GM12878 (cell line): ENCODE data around the gene ACRBP. TPM values are rescaled to one million over a fixed set of nuclear protein-coding genes. Genes with fewer than 3 reads are reported as not detected.

Experiments used
- ATAC-seq: fragments of 200-7000 bp; cut with Tn5 transposase; 3 replicates; pipeline ENCODE4 v1.9.1; 2020; ENCODE audit warnings: mild to moderate bottlenecking, moderate library complexity
- BruUV-seq: library from RNA; stranded (reverse); fragments of 400-500 nt; replicated peaks from 2 replicates; lab custom pipeline; 2021; lab: Mats Ljungman, UMichigan
- CTCF ChIA-PET: fragments of 300-600 bp; sonication (Branson Sonifier 250); formaldehyde crosslinking; extraction: SDS; loops from one replicate; lab custom pipeline; 2021; ENCODE audit warnings: inconsistent platforms; lab: Yijun Ruan, JAX
- POLR2A ChIA-PET: fragments of 350-600 bp; formaldehyde crosslinking; extraction: SDS; loops from one replicate; lab custom pipeline; 2021; ENCODE audit warnings: inconsistent platforms; lab: Charles Lee
- RAD21 ChIA-PET: fragments of 300-600 bp; sonication (Branson Sonifier 250); formaldehyde crosslinking; loops from one replicate; lab custom pipeline; 2023; ENCODE audit warnings: antibody characterized with exemption; ENCODE audit not compliant: unreplicated experiment; lab: Charles Lee
- SMC1A ChIA-PET: fragments of 300-600 bp; sonication (Branson Sonifier 250); formaldehyde crosslinking; loops from one replicate; lab custom pipeline; 2023; ENCODE audit not compliant: unreplicated experiment, uncharacterized antibody; lab: Charles Lee
- DNase-seq: peaks from one replicate; pipeline ENCODE4 v3.0.0-alpha.2; 2011; ENCODE audit warnings: low read depth, low spot score
- FAIRE-seq: peaks from 3 replicates; lab custom pipeline; 2011; peaks lifted over from hg19 to GRCh38; lab: Jason Lieb, UNC
- H2AFZ ChIP-seq: 2 replicates; pipeline ENCODE4 v1.6.0; 2011; ENCODE audit warnings: low read depth, low read length, control low read depth; ENCODE audit not compliant: control insufficient read depth
- H3K27ac ChIP-seq: 2 replicates; pipeline ENCODE4 v1.5.1; 2011; ENCODE audit warnings: control low read depth; ENCODE audit not compliant: control insufficient read depth, insufficient read depth
- H3K27me3 ChIP-seq, 2 experiments: replicated peaks in 1 of 2; 2 replicates each; pipeline versions ENCODE4 v1.6.0 to v1.6.1; 2011; ENCODE audit warnings: low read length in 1 of 2; ENCODE audit not compliant: control insufficient read depth in 2 of 2, insufficient read depth in 2 of 2
- H3K36me3 ChIP-seq, 2 experiments: 2 replicates each; pipeline ENCODE4 v1.5.1; 2011; ENCODE audit warnings: low read length in 1 of 2; ENCODE audit not compliant: control insufficient read depth in 2 of 2, insufficient read depth in 2 of 2
- H3K4me1 ChIP-seq: 2 replicates; pipeline ENCODE4 v1.6.1; 2011; ENCODE audit warnings: mild to moderate bottlenecking, low read length, moderate library complexity, mixed read lengths; ENCODE audit not compliant: control insufficient read depth, insufficient read depth
- H3K4me2 ChIP-seq: 2 replicates; pipeline ENCODE4 v1.6.0; 2011; ENCODE audit warnings: control low read depth; ENCODE audit not compliant: control insufficient read depth, insufficient read depth
- H3K4me3 ChIP-seq: fragments of 200-600 bp; sonication (generic); 2 replicates; pipeline ENCODE4 v1.5.1; 2016
- H3K79me2 ChIP-seq: 2 replicates; pipeline ENCODE4 v1.6.0; 2011; ENCODE audit warnings: low read length; ENCODE audit not compliant: control insufficient read depth, insufficient read depth
- H3K9ac ChIP-seq: 2 replicates; pipeline ENCODE4 v1.8.0; 2011; ENCODE audit warnings: low read length, control low read depth, mixed read lengths; ENCODE audit not compliant: control insufficient read depth, insufficient read depth
- H3K9me3 ChIP-seq: replicated peaks from 3 replicates; pipeline ENCODE4 v1.5.1; 2011; ENCODE audit warnings: mild to moderate bottlenecking, low read length; ENCODE audit not compliant: control insufficient read depth, insufficient read depth
- H4K20me1 ChIP-seq: 2 replicates; pipeline ENCODE4 v1.6.0; 2011; ENCODE audit not compliant: control insufficient read depth, insufficient read depth
- BRCA1 ChIP-seq: IDR thresholded peaks from 2 replicates; pipeline ENCODE4 v1.6.1; 2011; ENCODE audit warnings: low read depth, low read length, improper control_type of control experiment
- DPF2 ChIP-seq: fragments of 450-650 bp; IDR thresholded peaks from 2 replicates; pipeline ENCODE4 v1.6.1; 2017; ENCODE audit warnings: mild to moderate bottlenecking
- EP300 ChIP-seq, 2 experiments: fragments of 150-350 bp in 1 of 2; IDR thresholded peaks; 2 replicates each; pipeline ENCODE4 v1.6.1; 2011 to 2012; ENCODE audit warnings: low read depth in 2 of 2, low read length in 2 of 2, borderline replicate concordance in 1 of 2, improper control_type of control experiment in 1 of 2, inconsistent platforms in 1 of 2; ENCODE audit not compliant: control insufficient read depth in 1 of 2
- GABPA ChIP-seq: IDR thresholded peaks from 2 replicates; pipeline ENCODE4 v1.6.1; 2014; ENCODE audit warnings: antibody characterized with exemption, low read depth, mild to moderate bottlenecking, inconsistent platforms
- HDAC6 ChIP-seq: fragments of 200-600 bp; sonication (generic); IDR thresholded peaks from one replicate; pipeline ENCODE4 v1.8.0; 2017; ENCODE audit warnings: antibody characterized with exemption; ENCODE audit not compliant: unreplicated experiment
- IRF3 ChIP-seq: fragments of 450-650 bp; IDR thresholded peaks from 2 replicates; pipeline ENCODE4 v1.6.1; 2014; ENCODE audit warnings: mild to moderate bottlenecking
- MAX ChIP-seq: IDR thresholded peaks from 2 replicates; pipeline ENCODE4 v1.6.1; 2012; ENCODE audit warnings: low read depth, low read length, improper control_type of control experiment
- MXI1 ChIP-seq: fragments of 150-350 bp; IDR thresholded peaks from 2 replicates; pipeline ENCODE4 v1.6.1; 2011; ENCODE audit warnings: low read depth, mild to moderate bottlenecking, inconsistent platforms, low read length, improper control_type of control experiment
- MYB ChIP-seq: fragments of 150-350 bp; IDR thresholded peaks from 2 replicates; pipeline ENCODE4 v1.6.1; 2014; ENCODE audit warnings: mild to moderate bottlenecking, low read depth, low read length, borderline replicate concordance
- NFIC ChIP-seq: IDR thresholded peaks from 2 replicates; pipeline ENCODE4 v1.6.1; 2012; ENCODE audit warnings: low read depth, mild to moderate bottlenecking, inconsistent platforms, low read length, moderate library complexity
- NFXL1 ChIP-seq: fragments of 450-650 bp; IDR thresholded peaks from 2 replicates; pipeline ENCODE4 v1.6.1; 2017; ENCODE audit warnings: antibody characterized with exemption, mild to moderate bottlenecking, borderline replicate concordance
- NR2C1 ChIP-seq: fragments of 450-650 bp; IDR thresholded peaks from 2 replicates; pipeline ENCODE4 v1.6.1; 2017; ENCODE audit warnings: antibody characterized with exemption, mild to moderate bottlenecking, moderate library complexity
- NR2F1 ChIP-seq: fragments of 450-650 bp; conservative IDR thresholded peaks from 2 replicates; pipeline ENCODE4 v1.6.1; 2017; ENCODE audit warnings: mild to moderate bottlenecking
- PBX3 ChIP-seq: IDR thresholded peaks from 2 replicates; pipeline ENCODE4 v1.6.1; 2011; ENCODE audit warnings: mild to moderate bottlenecking, low read depth, low read length, moderate library complexity; ENCODE audit not compliant: insufficient replicate concordance
- POLR2AphosphoS5 ChIP-seq: IDR thresholded peaks from 2 replicates; pipeline ENCODE4 v1.6.1; 2011; ENCODE audit warnings: mild to moderate bottlenecking, low read length, inconsistent platforms
- PRDM15 ChIP-seq: fragments of 450-650 bp; formaldehyde crosslinking; IDR thresholded peaks from 2 replicates; pipeline ENCODE4 v1.4.0; 2020; ENCODE audit warnings: mild to moderate bottlenecking, moderate library complexity
- SPI1 ChIP-seq: IDR thresholded peaks from 2 replicates; pipeline ENCODE4 v1.6.1; 2011; ENCODE audit warnings: low read depth, mild to moderate bottlenecking, low read length, moderate library complexity, borderline replicate concordance; ENCODE audit not compliant: insufficient read depth
- ZNF217 ChIP-seq: fragments of 450-650 bp; IDR thresholded peaks from 2 replicates; pipeline ENCODE4 v1.6.1; 2017; ENCODE audit warnings: antibody characterized with exemption, mild to moderate bottlenecking
- WGBS: methylation state at CpG from one replicate; pipeline ENCODE4 v1.1.6; 2016; ENCODE audit warnings: low lambda C conversion rate; ENCODE audit not compliant: insufficient replicate concordance, insufficient coverage; ENCODE audit errors: missing lambda C conversion rate; 5-methylcytosine and 5-hydroxymethylcytosine counted together
- in situ Hi-C: fragments of 300-500 bp; cut with MboI; formaldehyde crosslinking; loops from 9 replicates; pipeline ENCODE4 v1.14.3; 2018; ENCODE audit warnings: mixed read lengths
- intact Hi-C: fragments of 100-400 bp; cut with micrococcal nuclease; formaldehyde crosslinking; loops from one replicate; pipeline ENCODE4 v1.14.2; 2022; ENCODE audit not compliant: unreplicated experiment
- polyA plus RNA-seq, 11 experiments: library from polyadenylated mRNA; depleted of rRNA in 4 of 11; unstranded in 6 of 11; stranded (reverse) in 5 of 11; fragments of >200 nt; fragmentation: Nextera tagmentation in 4 of 11; fragmentation: Illumina TruSeq in 1 of 11; extraction: Ambion mirVana in 4 of 11; extraction: Trizol in 1 of 11; gene quantifications; 1 replicate in 1 of 11; 2 replicates in 10 of 11; pipeline versions ENCODE4 v1.2.1 to v1.2.3, GENCODE V29; 2011 to 2016; ENCODE audit warnings: inconsistent platforms in 2 of 11, missing spikeins in 2 of 11, low read depth in 1 of 11
- total RNA-seq, 4 experiments: library from RNA; depleted of rRNA in 3 of 4; stranded (reverse); fragments of >200 nt in 3 of 4; fragmentation: Illumina TruSeq in 1 of 4; extraction: Trizol in 1 of 4; gene quantifications; 2 replicates each; pipeline versions ENCODE4 v1.2.1 to v1.2.3, GENCODE V29; 2013 to 2021

The ACRBP gene
- total and polyA plus RNA-seq, 10 of the 15 experiments (the other 5 are each of a cell fraction or from before 2014, with no cell fraction given), result 0.54 to 1.4 (median 0.87) TPM

GRCh38 chr12:6631549-6631961, 15.7 kb downstream of the ACRBP start:
- WGBS, result 27% methylated on average over 3 of the region's 3 CpGs
- intact Hi-C loops (no loop called here), in situ Hi-C loops (no loop called here)
- RAD21 ChIA-PET, result interaction anchor here (0.8 to 3.4 kb wide), 9 partner anchors 9 to 308 kb away, joined by 3 to 24 read pairs (median 4); partner anchors contain the start of gene MLF2
- peak; percentile 40 for ATAC-seq
- peak overlapping the region; percentile 57 for H3K4me3 ChIP-seq
- H3K36me3 ChIP-seq, result no peaks in the 10 kb centered on the region
- FAIRE-seq, result peak; percentile 35
- H3K27ac ChIP-seq, result peak overlapping the region; percentile 90
- BruUV-seq, result no TSS peak
- peak overlapping the region; percentile 81 for H3K9ac ChIP-seq
- no peaks in the 10 kb centered on the region for H4K20me1 ChIP-seq
- DNase-seq, result no peak
- peak overlapping the region; percentile 67 for H2AFZ ChIP-seq
- CTCF ChIA-PET, result interaction anchor here (1.2 to 4.4 kb wide), 13 partner anchors 10 to 166 kb away, joined by 3 to 22 read pairs (median 4); partner anchors contain the start of genes COPS7A and MLF2
- peaks cover 56% of the 10 kb centered on the region for H3K4me1 ChIP-seq
- H3K27me3 ChIP-seq, result no peaks in the 10 kb centered on the region
- POLR2A ChIA-PET, result interaction anchor here (0.6 to 4.9 kb wide), 20 partner anchors 8 to 221 kb away, joined by 3 to 47 read pairs (median 3); partner anchors contain the start of genes ACRBP, COPS7A, MLF2 and NOP2
- H3K9me3 ChIP-seq, result no peaks in the 10 kb centered on the region
- SMC1A ChIA-PET, result interaction anchor here (0.9 to 4.5 kb wide), 11 partner anchors 10 to 122 kb away, joined by 3 to 23 read pairs (median 5); partner anchors contain the start of genes ACRBP, CHD4, MLF2 and ZNF384
- H3K79me2 ChIP-seq, result peaks cover 14% of the 10 kb centered on the region
- H3K4me2 ChIP-seq, result peak overlapping the region; percentile 98
- no peak for TF ChIP-seq IRF3
- TF ChIP-seq PRDM15 (CRISPR knock-in tag), result no peak
- 0 out of 2 replicates have a peak, but pooled peaks have one; percentile 27 for TF ChIP-seq MAX
- no peak for TF ChIP-seq BRCA1
- TF ChIP-seq DPF2, result 0 out of 2 replicates have a peak, but pooled peaks have one; percentile 8
- TF ChIP-seq NR2C1, result no peak
- TF ChIP-seq NR2F1, result no peak
- peak; percentile 53; the same call in 1 of the 2 replicates for TF ChIP-seq MXI1
- no peak for TF ChIP-seq PBX3
- 0 out of 2 replicates have a peak, but pooled peaks have one; percentile 38 for TF ChIP-seq POLR2AphosphoS5
- TF ChIP-seq NFXL1, result no peak
- no peak for TF ChIP-seq GABPA
- peak in 1 of 2 experiments; percentile 15; a peak in 1 of 4 replicates for TF ChIP-seq EP300 (IDR thresholded peaks at IDR 0.05; ENCODE audit: borderline replicate concordance in 1 of 2, control insufficient read depth in 1 of 2, low read depth in 2 of 2, low read length in 2 of 2)
- no peak for TF ChIP-seq ZNF217
- no peak for TF ChIP-seq MYB
- TF ChIP-seq HDAC6, result no peak
- TF ChIP-seq SPI1, result peak; percentile 58; the same call in 1 of the 2 replicates
- no peak for TF ChIP-seq NFIC
